ENCODE measurements around the gene SNX8.
A peak's percentile ranks its signal among the peaks of the same experiment; 100 is the strongest.
"Not testable (repeated sequence)": the region's sequence is repeated elsewhere in the genome, so short reads cannot be mapped to it uniquely, and the experiment has no call there.

SNX8 gene

GRCh38 chr7:2332606-2333231 is 18.5 kb upstream of the SNX8 start:
- not testable (repeated sequence) for H3K4me3 ChIP-seq (ENCODE audit: low read depth, low read length); H3K27ac ChIP-seq (ENCODE audit: low read depth, low read length); H2BK12ac ChIP-seq (ENCODE audit: low read length); H3K4me1 ChIP-seq (ENCODE audit: control insufficient read depth in 1 of 2, insufficient read depth in 2 of 2, low read length in 2 of 2); H3K36me3 ChIP-seq (ENCODE audit: control insufficient read depth in 1 of 2, insufficient read depth in 2 of 2, low read length in 2 of 2); H3K79me2 ChIP-seq (ENCODE audit: control insufficient read depth, insufficient read depth, low read length, poor library complexity); H4K8ac ChIP-seq (ENCODE audit: low read depth, low read length); H3K14ac ChIP-seq (ENCODE audit: low read length); H3K18ac ChIP-seq (ENCODE audit: low read length); H3K23ac ChIP-seq (ENCODE audit: low read length); H3K79me1 ChIP-seq (ENCODE audit: low read length); H3K9ac ChIP-seq (ENCODE audit: low read length); H3K27me3 ChIP-seq (ENCODE audit: insufficient read depth, low read length); H3K4me2 ChIP-seq (ENCODE audit: low read length); H2BK5ac ChIP-seq (ENCODE audit: low read depth, low read length, poor library complexity); H4K12ac ChIP-seq (ENCODE audit: low read depth, low read length); H2AFZ ChIP-seq (ENCODE audit: insufficient read depth, low read length, poor library complexity); DNase-seq; H2BK120ac ChIP-seq (ENCODE audit: insufficient read depth, low read length, poor library complexity); H4K91ac ChIP-seq (ENCODE audit: low read depth, low read length); H3K9me3 ChIP-seq (ENCODE audit: insufficient read depth, low read depth, low read length); H2AK5ac ChIP-seq (ENCODE audit: low read length); H3K4ac ChIP-seq (ENCODE audit: low read depth, low read length)
- no CpG with 5 or more reads among the region's 4 CpGs for WGBS (ENCODE audit: extremely low coverage, insufficient coverage, insufficient read length)

- Histone ChIP-seq H4K8ac (ENCODE audit: low read depth, low read length) (no peak overlapping the region), H2AFZ (ENCODE audit: insufficient read depth, low read length, poor library complexity) (no peak overlapping the region), H3K9me3 (ENCODE audit: insufficient read depth, low read depth, low read length) (no peaks in the 10 kb centered on the region), H3K79me2 (ENCODE audit: control insufficient read depth, insufficient read depth, low read length, poor library complexity) (no peaks in the 10 kb centered on the region), H3K9ac (ENCODE audit: low read length) (no peak overlapping the region), H2BK5ac (ENCODE audit: low read depth, low read length, poor library complexity) (no peak overlapping the region), H3K36me3 (ENCODE audit: control insufficient read depth in 1 of 2, insufficient read depth in 2 of 2, low read length in 2 of 2) (peaks cover 0 to 3% of the 10 kb centered on the region in 2 experiments), H3K4me2 (ENCODE audit: low read length) (no peak overlapping the region), H3K4ac (ENCODE audit: low read depth, low read length) (no peak overlapping the region), H3K4me1 (ENCODE audit: control insufficient read depth in 1 of 2, insufficient read depth in 2 of 2, low read length in 2 of 2) (peaks cover 0 to 2% of the 10 kb centered on the region in 2 experiments), H2BK120ac (ENCODE audit: insufficient read depth, low read length, poor library complexity) (no peak overlapping the region), H4K12ac (ENCODE audit: low read depth, low read length) (no peak overlapping the region), H3K18ac (ENCODE audit: low read length) (no peak overlapping the region), H3K79me1 (ENCODE audit: low read length) (no peaks in the 10 kb centered on the region), H3K27ac (ENCODE audit: low read depth, low read length) (no peak overlapping the region), H2AK5ac (ENCODE audit: low read length) (no peak overlapping the region), H4K91ac (ENCODE audit: low read depth, low read length) (no peak overlapping the region), H3K27me3 (ENCODE audit: insufficient read depth, low read length) (no peaks in the 10 kb centered on the region), H3K23ac (ENCODE audit: low read length) (no peak overlapping the region), H2BK12ac (ENCODE audit: low read length) (no peak overlapping the region), H3K14ac (ENCODE audit: low read length) (no peak overlapping the region), H3K4me3 (ENCODE audit: low read depth, low read length) (no peak overlapping the region)
- WGBS (ENCODE audit: extremely low coverage, insufficient coverage, insufficient read length), result no CpG with 5 or more reads among the region's 6 CpGs
- DNase-seq, result no peak
These were observed 17.5 kb upstream of the SNX8 start for GRCh38 chr7:2331707-2332106.

- H3K79me2 ChIP-seq (ENCODE audit: control insufficient read depth, insufficient read depth, low read length, poor library complexity), result no peaks in the 10 kb centered on the region
- no peak overlapping the region for H2AFZ ChIP-seq (ENCODE audit: insufficient read depth, low read length, poor library complexity)
- no peak overlapping the region for H4K12ac ChIP-seq (ENCODE audit: low read depth, low read length)
- no peak overlapping the region for H3K27ac ChIP-seq (ENCODE audit: low read depth, low read length)
- no peak overlapping the region for H2BK120ac ChIP-seq (ENCODE audit: insufficient read depth, low read length, poor library complexity)
- no peak overlapping the region for H3K4me2 ChIP-seq (ENCODE audit: low read length)
- no peak overlapping the region for H3K18ac ChIP-seq (ENCODE audit: low read length)
- H3K4ac ChIP-seq (ENCODE audit: low read depth, low read length), result no peak overlapping the region
- no peaks in the 10 kb centered on the region for H3K27me3 ChIP-seq (ENCODE audit: insufficient read depth, low read length)
- no peak overlapping the region for H2BK5ac ChIP-seq (ENCODE audit: low read depth, low read length, poor library complexity)
- no peak overlapping the region for H2BK12ac ChIP-seq (ENCODE audit: low read length)
- H4K8ac ChIP-seq (ENCODE audit: low read depth, low read length), result no peak overlapping the region
- H3K9ac ChIP-seq (ENCODE audit: low read length), result no peak overlapping the region
- H3K4me1 ChIP-seq (ENCODE audit: control insufficient read depth in 1 of 2, insufficient read depth in 2 of 2, low read length in 2 of 2), result peaks cover 0 to 2% of the 10 kb centered on the region in 2 experiments
- no peak overlapping the region for H4K91ac ChIP-seq (ENCODE audit: low read depth, low read length)
- H3K36me3 ChIP-seq (ENCODE audit: control insufficient read depth in 1 of 2, insufficient read depth in 2 of 2, low read length in 2 of 2), result peaks cover 0 to 3% of the 10 kb centered on the region in 2 experiments
- H3K79me1 ChIP-seq (ENCODE audit: low read length), result no peaks in the 10 kb centered on the region
- H3K14ac ChIP-seq (ENCODE audit: low read length), result no peak overlapping the region
- no peak for DNase-seq
- no peak overlapping the region for H3K4me3 ChIP-seq (ENCODE audit: low read depth, low read length)
- no peaks in the 10 kb centered on the region for H3K9me3 ChIP-seq (ENCODE audit: insufficient read depth, low read depth, low read length)
- H3K23ac ChIP-seq (ENCODE audit: low read length), result no peak overlapping the region
- no peak overlapping the region for H2AK5ac ChIP-seq (ENCODE audit: low read length)
- WGBS (ENCODE audit: extremely low coverage, insufficient coverage, insufficient read length), result no CpG with 5 or more reads among the region's 2 CpGs
These were observed 16.3 kb upstream of the SNX8 start for GRCh38 chr7:2330493-2330892.

GRCh38 chr7:2326951-2327350 is 12.7 kb upstream of the SNX8 start:
- Histone ChIP-seq H3K27ac (ENCODE audit: low read depth, low read length) (no peak overlapping the region), H3K14ac (ENCODE audit: low read length) (no peak overlapping the region), H2BK12ac (ENCODE audit: low read length) (no peak overlapping the region), H2BK5ac (ENCODE audit: low read depth, low read length, poor library complexity) (no peak overlapping the region), H3K4ac (ENCODE audit: low read depth, low read length) (no peak overlapping the region), H3K4me3 (ENCODE audit: low read depth, low read length) (no peak overlapping the region), H2AFZ (ENCODE audit: insufficient read depth, low read length, poor library complexity) (no peak overlapping the region), H4K12ac (ENCODE audit: low read depth, low read length) (no peak overlapping the region), H2BK120ac (ENCODE audit: insufficient read depth, low read length, poor library complexity) (no peak overlapping the region), H3K4me2 (ENCODE audit: low read length) (no peak overlapping the region), H3K79me1 (ENCODE audit: low read length) (no peaks in the 10 kb centered on the region), H3K79me2 (ENCODE audit: control insufficient read depth, insufficient read depth, low read length, poor library complexity) (no peaks in the 10 kb centered on the region), H4K91ac (ENCODE audit: low read depth, low read length) (no peak overlapping the region), H3K4me1 (ENCODE audit: control insufficient read depth in 1 of 2, insufficient read depth in 2 of 2, low read length in 2 of 2) (peaks cover 0 to 2% of the 10 kb centered on the region in 2 experiments), H3K9ac (ENCODE audit: low read length) (no peak overlapping the region), H3K9me3 (ENCODE audit: insufficient read depth, low read depth, low read length) (peaks cover 1% of the 10 kb centered on the region), H3K23ac (ENCODE audit: low read length) (no peak overlapping the region), H3K18ac (ENCODE audit: low read length) (no peak overlapping the region), H4K8ac (ENCODE audit: low read depth, low read length) (no peak overlapping the region), H3K27me3 (ENCODE audit: insufficient read depth, low read length) (no peaks in the 10 kb centered on the region), H2AK5ac (ENCODE audit: low read length) (no peak overlapping the region), H3K36me3 (ENCODE audit: control insufficient read depth in 1 of 2, insufficient read depth in 2 of 2, low read length in 2 of 2) (no peaks in the 10 kb centered on the region)
- WGBS (ENCODE audit: extremely low coverage, insufficient coverage, insufficient read length), result no CpG with 5 or more reads among the region's 7 CpGs
- DNase-seq, result peak in 1 of 2 donors; percentile 8

Measured in trophoblast cell (in vitro differentiated cells and primary cell).